Adipocyte (in vitro differentiated cells): ENCODE results near the gene ASIC1.
"Not testable (repeated sequence)": the region's sequence is repeated elsewhere in the genome, so short reads cannot be mapped to it uniquely, and the experiment has no call there.

Source experiments
- DNase-seq: peaks from one replicate; pipeline ENCODE4 v3.0.0-alpha.2; 2015; ENCODE audit warnings: low read depth
- H3K27me3 ChIP-seq: replicated peaks from 2 replicates; pipeline ENCODE4 v1.7.0; 2013; ENCODE audit warnings: mild to moderate bottlenecking, low read length, moderate library complexity; ENCODE audit not compliant: control insufficient read depth, insufficient read depth
- H3K36me3 ChIP-seq: 2 replicates; pipeline ENCODE4 v1.7.0; 2013; ENCODE audit warnings: low read length, mild to moderate bottlenecking, moderate library complexity; ENCODE audit not compliant: control insufficient read depth, insufficient read depth, severe bottlenecking
- H3K4me1 ChIP-seq: 2 replicates; pipeline ENCODE4 v1.7.0; 2013; ENCODE audit warnings: mild to moderate bottlenecking, low read length, moderate library complexity; ENCODE audit not compliant: control insufficient read depth, insufficient read depth
- H3K4me3 ChIP-seq: 2 replicates; pipeline ENCODE4 v1.7.0; 2013; ENCODE audit warnings: mild to moderate bottlenecking, low read length, moderate library complexity
- H3K9ac ChIP-seq: 2 replicates; pipeline ENCODE4 v1.7.0; 2013; ENCODE audit warnings: mild to moderate bottlenecking, low read length, moderate library complexity
- H3K9me3 ChIP-seq: 2 replicates; pipeline ENCODE4 v1.7.0; 2013; ENCODE audit warnings: mild to moderate bottlenecking, low read length, moderate library complexity; ENCODE audit not compliant: control insufficient read depth

ASIC1 gene

GRCh38 chr12:50024227-50024626 is 33.2 kb upstream of the ASIC1 start:
- H3K9ac ChIP-seq, result peak overlapping the region; percentile 85
- H3K4me3 ChIP-seq, result peak overlapping the region; percentile 90
- no peaks in the 10 kb centered on the region for H3K36me3 ChIP-seq
- H3K9me3 ChIP-seq, result no peaks in the 10 kb centered on the region
- H3K27me3 ChIP-seq, result no peaks in the 10 kb centered on the region
- DNase-seq, result no peak
- H3K4me1 ChIP-seq, result peaks cover 11% of the 10 kb centered on the region

GRCh38 chr12:50024805-50025186 is 32.6 kb upstream of the ASIC1 start:
- Histone ChIP-seq H3K9me3 (no peaks in the 10 kb centered on the region), H3K4me1 (peaks cover 11% of the 10 kb centered on the region), H3K27me3 (no peaks in the 10 kb centered on the region), H3K36me3 (no peaks in the 10 kb centered on the region), H3K9ac (peak overlapping the region; percentile 85), H3K4me3 (peak overlapping the region; percentile 90)
- peak; percentile 36 for DNase-seq

- no peaks in the 10 kb centered on the region for H3K36me3 ChIP-seq
- DNase-seq, result peak; percentile 100
- no peaks in the 10 kb centered on the region for H3K27me3 ChIP-seq
- H3K9ac ChIP-seq, result peak within 1 kb of the TSS; percentile 85
- H3K9me3 ChIP-seq, result no peaks in the 10 kb centered on the region
- H3K4me1 ChIP-seq, result peaks cover 11% of the 10 kb centered on the region
- peak within 1 kb of the TSS; percentile 90 for H3K4me3 ChIP-seq
Measured at GRCh38 chr12:50025187-50026059, 32.0 kb upstream of the ASIC1 start, which contains the start of gene RACGAP1. Gene RACGAP1 (minus strand): TSS chr12:50025494. CDS start chr12:50016715, 8,779 bp downstream.

GRCh38 chr12:50026691-50027090 is 30.7 kb upstream of the ASIC1 start:
- Histone ChIP-seq H3K27me3 (no peaks in the 10 kb centered on the region), H3K4me3 (no peak overlapping the region), H3K4me1 (peaks cover 11% of the 10 kb centered on the region), H3K9ac (no peak overlapping the region), H3K36me3 (no peaks in the 10 kb centered on the region), H3K9me3 (no peaks in the 10 kb centered on the region)
- DNase-seq, result no peak

GRCh38 chr12:50030449-50030848 is 26.9 kb upstream of the ASIC1 start:
- DNase-seq, H3K9me3 ChIP-seq, H3K4me1 ChIP-seq, H3K4me3 ChIP-seq, H3K9ac ChIP-seq, H3K36me3 ChIP-seq, H3K27me3 ChIP-seq: not testable (repeated sequence)

- no peak for DNase-seq
- peak overlapping the region; percentile 29 for H3K4me3 ChIP-seq
Measured at GRCh38 chr12:50032515-50032853, 24.9 kb upstream of the ASIC1 start.

GRCh38 chr12:50032854-50033581 is 24.4 kb upstream of the ASIC1 start:
- Histone ChIP-seq H3K4me1 (no peaks in the 10 kb centered on the region), H3K4me3 (peak overlapping the region; percentile 29), H3K27me3 (peaks cover 6% of the 10 kb centered on the region), H3K9ac (no peak overlapping the region), H3K9me3 (no peaks in the 10 kb centered on the region), H3K36me3 (no peaks in the 10 kb centered on the region)
- DNase-seq, result no peak

More at GRCh38 chr12:50032515-50032853, 24.9 kb upstream of the ASIC1 start:
- Histone ChIP-seq H3K36me3 (no peaks in the 10 kb centered on the region), H3K4me1 (no peaks in the 10 kb centered on the region), H3K9ac (no peak overlapping the region), H3K9me3 (no peaks in the 10 kb centered on the region), H3K27me3 (peaks cover 6% of the 10 kb centered on the region)

- H3K36me3 ChIP-seq, result no peaks in the 10 kb centered on the region
- H3K27me3 ChIP-seq, result no peaks in the 10 kb centered on the region
- no peaks in the 10 kb centered on the region for H3K9me3 ChIP-seq
- peaks cover 5% of the 10 kb centered on the region for H3K4me1 ChIP-seq
- no peak overlapping the region for H3K9ac ChIP-seq
- no peak overlapping the region for H3K4me3 ChIP-seq
- DNase-seq, result no peak
Measured at GRCh38 chr12:50038336-50038735, 19.1 kb upstream of the ASIC1 start.

- DNase-seq, result peak; percentile 79
Measured at GRCh38 chr12:50039151-50039835, 18.1 kb upstream of the ASIC1 start.

GRCh38 chr12:50040657-50041056 is 16.7 kb upstream of the ASIC1 start:
- no peak for DNase-seq
- Histone ChIP-seq H3K9ac (no peak overlapping the region), H3K27me3 (no peaks in the 10 kb centered on the region), H3K36me3 (no peaks in the 10 kb centered on the region), H3K9me3 (no peaks in the 10 kb centered on the region), H3K4me3 (no peak overlapping the region), H3K4me1 (peaks cover 5% of the 10 kb centered on the region)

More at GRCh38 chr12:50039151-50039835, 18.1 kb upstream of the ASIC1 start:
- H3K4me1 ChIP-seq, result peaks cover 5% of the 10 kb centered on the region
- no peak overlapping the region for H3K4me3 ChIP-seq
- no peaks in the 10 kb centered on the region for H3K9me3 ChIP-seq
- H3K9ac ChIP-seq, result no peak overlapping the region
- no peaks in the 10 kb centered on the region for H3K27me3 ChIP-seq
- no peaks in the 10 kb centered on the region for H3K36me3 ChIP-seq
